ENCODE results near the gene MAGI1.

MAGI1 gene

DNA sequence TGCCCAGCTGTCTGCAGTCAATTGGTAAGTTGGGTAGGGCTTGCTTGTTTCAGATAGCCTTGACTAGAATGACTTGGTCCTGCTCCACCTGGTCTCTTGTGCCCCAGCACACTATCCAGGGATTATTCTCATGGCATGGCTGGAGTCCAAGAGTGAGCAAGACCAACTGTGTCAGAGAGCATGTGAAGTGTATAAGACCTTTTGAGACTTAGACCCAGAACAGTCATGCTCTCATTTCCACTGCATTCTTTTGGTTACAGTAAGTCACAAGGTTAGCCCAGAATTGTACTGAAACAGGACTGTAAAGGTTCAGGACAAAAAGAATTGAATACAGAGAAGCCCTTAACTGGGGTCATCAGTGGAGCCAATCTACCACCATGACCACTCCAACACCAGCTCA is 700.1 kb downstream of the MAGI1 start:
- H3K36me3 Mint-ChIP-seq, result no peaks in the 10 kb centered on the region
- peaks cover 0 to 3% of the 10 kb centered on the region in 2 donors for H3K27me3 Mint-ChIP-seq
- DNase-seq (no peak), ATAC-seq (replicated peaks) (no peak)
- H3K9me3 Mint-ChIP-seq, result peaks cover 2 to 10% of the 10 kb centered on the region in 2 donors
- H3K27ac Mint-ChIP-seq, result no peak overlapping the region
- no peaks in the 10 kb centered on the region for H3K4me1 Mint-ChIP-seq
- no peak overlapping the region for H3K4me3 Mint-ChIP-seq

DNA sequence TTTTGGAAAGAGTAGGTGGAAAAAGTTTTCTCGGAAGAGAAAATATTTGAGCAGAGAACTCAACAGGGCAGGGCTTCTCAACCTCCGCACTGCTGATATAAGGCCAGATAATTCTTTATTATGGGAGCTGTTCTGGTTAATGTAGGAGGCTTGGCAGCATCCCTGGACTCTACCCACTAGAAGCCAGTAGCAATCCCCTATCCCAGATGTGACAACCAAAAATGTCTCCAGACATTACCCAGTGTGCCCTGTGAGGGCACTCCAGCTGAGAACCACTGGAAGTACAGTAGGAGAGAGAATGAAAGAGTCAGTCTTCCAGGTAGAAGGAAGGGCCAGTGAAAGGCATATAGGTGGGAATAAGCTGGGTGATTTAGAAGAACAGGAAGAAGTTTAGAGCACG is 703.1 kb downstream of the MAGI1 start:
- ATAC-seq (replicated peaks), result no peak
- no peaks in the 10 kb centered on the region for H3K4me1 Mint-ChIP-seq
- DNase-seq, result no peak
- H3K27me3 Mint-ChIP-seq, result peaks cover 0 to 3% of the 10 kb centered on the region in 2 donors
- H3K9me3 Mint-ChIP-seq, result peaks cover 2 to 10% of the 10 kb centered on the region in 2 donors
- H3K36me3 Mint-ChIP-seq, result no peaks in the 10 kb centered on the region
- no peak overlapping the region for H3K27ac Mint-ChIP-seq
- no peak overlapping the region for H3K4me3 Mint-ChIP-seq

DNA sequence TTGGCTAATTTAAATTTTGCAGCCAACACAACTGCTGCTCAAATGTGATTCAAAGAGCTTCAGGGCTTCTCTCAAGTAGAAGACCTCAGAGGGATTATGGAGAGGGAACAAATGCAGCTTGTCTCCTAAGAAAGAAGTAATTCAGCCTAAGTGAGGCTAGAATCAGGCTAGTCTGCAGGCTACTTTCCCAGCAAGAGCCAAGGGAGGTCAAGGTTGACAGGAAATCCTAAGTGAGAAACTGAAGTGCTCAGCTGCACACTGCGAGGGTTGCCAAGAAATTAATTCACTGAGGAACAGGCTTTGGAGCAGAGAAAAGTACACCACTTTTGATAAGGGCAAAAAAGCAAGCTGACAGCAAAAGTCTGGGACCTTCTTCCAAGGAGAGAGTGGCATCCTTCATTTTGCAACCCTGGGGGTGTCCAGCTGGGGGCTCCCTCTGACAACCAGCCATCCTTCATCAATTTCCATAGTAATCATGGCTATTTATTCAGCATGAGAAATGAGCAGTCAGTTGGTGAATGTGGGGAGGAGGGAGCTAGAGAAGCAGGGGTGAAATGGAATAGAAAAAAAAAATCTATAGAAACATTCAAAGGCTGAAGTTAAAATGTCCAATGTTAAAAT is 704.6 kb downstream of the MAGI1 start:
- H3K27ac Mint-ChIP-seq, result no peak overlapping the region
- no peak for DNase-seq
- no peaks in the 10 kb centered on the region for H3K36me3 Mint-ChIP-seq
- H3K4me1 Mint-ChIP-seq, result no peaks in the 10 kb centered on the region
- no peak for ATAC-seq (replicated peaks)
- no peaks in the 10 kb centered on the region for H3K27me3 Mint-ChIP-seq
- H3K9me3 Mint-ChIP-seq, result peaks cover 2 to 6% of the 10 kb centered on the region in 2 donors
- H3K4me3 Mint-ChIP-seq, result no peak overlapping the region

DNA sequence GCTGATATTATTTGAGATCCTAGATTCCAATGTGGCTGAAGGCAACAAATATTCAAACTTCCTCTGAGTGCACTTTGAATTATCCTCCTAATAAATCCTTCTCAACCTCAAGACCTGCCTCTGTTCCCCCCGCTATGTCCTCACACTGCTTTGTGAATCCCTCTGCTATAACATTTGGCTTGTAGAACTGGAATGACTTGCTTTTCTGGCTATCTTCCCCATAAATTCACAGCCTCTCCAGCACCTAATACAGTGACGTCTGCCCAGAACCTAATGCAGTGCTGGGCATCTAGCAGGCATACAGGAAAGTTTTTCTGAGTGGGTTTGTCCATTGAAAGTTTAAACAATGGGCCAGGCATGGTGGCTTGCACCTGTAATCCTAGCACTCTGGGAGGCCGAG is 707.0 kb downstream of the MAGI1 start:
- DNase-seq (no peak), ATAC-seq (replicated peaks) (no peak)
- no peaks in the 10 kb centered on the region for H3K4me1 Mint-ChIP-seq
- no peaks in the 10 kb centered on the region for H3K27me3 Mint-ChIP-seq
- H3K9me3 Mint-ChIP-seq, result peaks cover 6% of the 10 kb centered on the region in 2 donors
- no peak overlapping the region for H3K4me3 Mint-ChIP-seq
- H3K27ac Mint-ChIP-seq, result no peak overlapping the region
- no peaks in the 10 kb centered on the region for H3K36me3 Mint-ChIP-seq

DNA sequence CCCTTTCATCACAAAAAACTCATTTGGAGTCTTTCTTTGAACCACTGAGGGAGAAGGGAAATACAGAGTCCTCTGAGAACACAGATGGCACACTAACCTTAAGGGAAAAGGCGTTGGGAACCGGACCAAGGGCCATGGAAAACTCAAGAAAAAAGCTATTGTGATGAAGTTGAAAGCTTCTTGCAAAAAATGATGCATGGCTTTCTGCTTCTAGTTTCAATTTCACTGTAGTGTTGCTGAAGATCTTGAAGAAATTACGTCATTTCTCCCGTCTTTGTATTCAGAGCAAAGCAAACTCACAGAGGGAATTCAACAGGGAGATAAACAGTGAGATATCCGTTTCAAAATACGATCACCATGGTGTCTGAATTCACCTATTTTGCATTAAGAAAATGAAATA is 708.6 kb downstream of the MAGI1 start:
- Mint-ChIP-seq H3K27ac (no peak overlapping the region), H3K36me3 (no peaks in the 10 kb centered on the region), H3K27me3 (no peaks in the 10 kb centered on the region), H3K4me1 (no peaks in the 10 kb centered on the region), H3K9me3 (peaks cover 0 to 5% of the 10 kb centered on the region in 2 donors), H3K4me3 (no peak overlapping the region)
- no peak for DNase-seq
- no peak for ATAC-seq (replicated peaks)

DNA sequence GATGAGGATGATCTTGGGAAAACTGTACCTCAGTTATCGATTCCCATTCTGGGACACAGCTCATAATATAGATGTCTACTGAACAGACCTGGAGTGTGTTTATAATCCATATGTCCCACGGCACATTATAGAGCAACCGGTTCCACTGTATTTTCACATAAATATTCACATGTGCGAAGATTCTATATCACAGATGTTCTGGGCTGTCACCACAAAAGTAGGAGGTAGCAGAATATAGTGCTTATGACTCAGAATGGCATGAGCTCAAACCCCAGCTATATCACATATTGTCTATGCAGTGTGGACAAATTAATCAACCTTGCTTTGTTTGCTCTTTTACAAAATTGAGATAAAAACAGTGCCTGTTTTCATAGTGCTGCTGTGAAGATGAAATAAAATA is 710.6 kb downstream of the MAGI1 start:
- Mint-ChIP-seq H3K36me3 (no peaks in the 10 kb centered on the region), H3K4me1 (no peaks in the 10 kb centered on the region), H3K27ac (no peak overlapping the region), H3K4me3 (no peak overlapping the region), H3K27me3 (no peaks in the 10 kb centered on the region), H3K9me3 (peaks cover 4 to 5% of the 10 kb centered on the region in 2 donors)
- DNase-seq, result no peak
- no peak for ATAC-seq (replicated peaks)

DNA sequence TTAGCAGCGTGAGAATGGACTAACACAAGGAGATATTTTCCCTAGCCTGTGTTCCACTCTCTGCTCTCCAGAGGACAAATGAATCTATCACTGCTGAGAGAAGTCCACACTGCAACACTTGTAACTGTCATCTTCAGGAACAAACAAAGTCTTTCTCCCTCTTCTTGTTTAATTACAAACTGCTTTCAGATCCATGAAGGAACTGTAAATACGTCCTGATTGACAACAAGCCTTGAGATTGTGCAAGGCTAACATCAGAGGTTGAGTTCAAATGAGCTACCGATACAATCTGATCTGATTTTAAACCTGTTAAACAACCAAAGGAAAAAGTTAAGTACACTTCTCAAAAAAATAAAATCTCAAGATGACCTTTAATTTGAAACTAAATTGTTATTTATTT is 712.1 kb downstream of the MAGI1 start:
- H3K9me3 Mint-ChIP-seq, result peaks cover 8% of the 10 kb centered on the region in 2 donors
- H3K36me3 Mint-ChIP-seq, result no peaks in the 10 kb centered on the region
- no peak overlapping the region for H3K27ac Mint-ChIP-seq
- H3K27me3 Mint-ChIP-seq, result no peaks in the 10 kb centered on the region
- DNase-seq (no peak), ATAC-seq (replicated peaks) (no peak)
- H3K4me3 Mint-ChIP-seq, result no peak overlapping the region
- H3K4me1 Mint-ChIP-seq, result no peaks in the 10 kb centered on the region

DNA sequence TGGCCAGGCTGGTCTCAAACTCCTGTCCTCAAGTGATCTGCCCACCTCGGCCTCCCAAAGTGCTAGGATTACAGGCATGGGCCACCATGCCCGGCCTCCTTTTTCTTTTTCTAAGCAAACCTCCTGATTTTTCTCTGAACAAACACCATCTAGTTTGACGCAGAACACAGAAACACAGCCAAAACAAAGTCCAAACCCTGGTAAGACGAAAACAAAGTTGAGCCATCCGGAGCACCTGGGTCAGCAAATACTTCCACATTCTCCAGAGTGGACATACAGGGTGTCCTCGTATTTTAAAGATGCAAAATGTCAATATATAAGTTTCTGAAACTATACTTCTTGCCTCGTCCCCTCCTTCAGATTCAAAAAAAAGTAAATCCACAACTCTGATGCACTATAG is 715.8 kb downstream of the MAGI1 start:
- H3K27me3 Mint-ChIP-seq, result no peaks in the 10 kb centered on the region
- ATAC-seq (replicated peaks), result no peak
- peaks cover 10 to 16% of the 10 kb centered on the region in 2 donors for H3K9me3 Mint-ChIP-seq

DNA sequence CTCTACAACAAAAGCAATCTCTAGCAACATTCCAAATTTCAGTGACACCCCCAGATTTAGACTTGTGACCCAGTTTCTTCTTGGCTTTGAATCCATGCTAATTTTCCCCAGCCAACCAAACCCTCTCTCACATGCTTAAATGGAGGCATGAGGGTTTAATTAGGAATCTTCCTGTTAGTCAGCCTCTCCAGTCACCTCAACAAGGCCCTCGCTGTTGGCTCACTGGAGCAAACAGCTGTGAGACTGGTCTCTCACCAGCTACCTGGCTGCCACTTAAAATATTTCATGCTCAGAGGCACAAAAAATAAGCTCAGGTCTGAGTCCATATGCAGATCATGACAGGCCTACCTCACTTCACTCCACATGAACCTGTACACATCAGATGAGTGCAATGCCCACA is 720.5 kb downstream of the MAGI1 start:
- Mint-ChIP-seq H3K36me3 (no peaks in the 10 kb centered on the region), H3K9me3 (peaks cover 13 to 18% of the 10 kb centered on the region in 2 donors), H3K4me3 (no peak overlapping the region), H3K27ac (no peak overlapping the region), H3K4me1 (no peaks in the 10 kb centered on the region), H3K27me3 (no peaks in the 10 kb centered on the region)
- DNase-seq (no peak), ATAC-seq (replicated peaks) (no peak)

More for the DNA sequence above, 715.8 kb downstream of the MAGI1 start:
- Mint-ChIP-seq H3K4me1 (no peaks in the 10 kb centered on the region), H3K36me3 (no peaks in the 10 kb centered on the region), H3K27ac (no peak overlapping the region), H3K4me3 (no peak overlapping the region)
- no peak for DNase-seq

DNA sequence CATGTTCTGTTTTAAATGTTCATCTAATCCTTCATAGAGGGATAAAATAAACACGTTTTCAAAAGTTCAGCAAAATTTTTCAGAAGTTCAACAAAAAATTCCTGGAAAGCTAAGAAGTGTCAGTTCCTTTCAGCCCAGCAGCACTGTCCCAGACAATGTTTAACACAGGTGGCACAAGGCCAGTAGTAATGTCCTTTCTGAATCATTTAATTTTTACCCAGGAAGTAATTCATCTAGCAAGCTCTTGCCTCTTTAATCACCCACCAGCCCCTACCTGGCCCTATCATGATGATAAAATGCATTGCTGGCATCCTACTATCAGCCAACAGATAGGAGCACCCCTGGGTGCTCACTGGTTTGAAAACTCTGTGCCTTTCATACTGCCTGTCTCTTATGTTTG is 723.8 kb downstream of the MAGI1 start:
- H3K9me3 Mint-ChIP-seq, result peaks cover 5 to 9% of the 10 kb centered on the region in 2 donors
- H3K27me3 Mint-ChIP-seq, result no peaks in the 10 kb centered on the region
- H3K27ac Mint-ChIP-seq, result no peak overlapping the region
- no peaks in the 10 kb centered on the region for H3K4me1 Mint-ChIP-seq
- H3K36me3 Mint-ChIP-seq, result no peaks in the 10 kb centered on the region
- ATAC-seq (replicated peaks), result no peak
- DNase-seq, result no peak
- no peak overlapping the region for H3K4me3 Mint-ChIP-seq

DNA sequence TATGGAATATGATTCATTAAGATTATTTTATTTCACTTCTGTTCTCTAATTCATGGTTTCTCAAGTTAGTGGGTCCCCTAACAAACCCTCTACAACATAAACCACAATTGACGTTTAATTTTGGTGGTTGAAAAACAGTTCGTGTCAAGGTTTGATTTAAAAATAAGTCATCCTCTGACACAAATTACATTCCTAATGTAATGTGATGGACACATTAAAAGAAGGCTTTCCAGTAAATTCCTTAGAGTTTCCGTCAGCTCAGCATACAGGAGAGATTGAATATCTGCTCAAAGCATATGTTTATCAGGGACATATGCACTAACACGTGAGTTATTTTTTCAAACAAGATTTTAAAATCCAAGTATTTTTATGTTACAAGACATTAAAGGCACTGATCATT is 724.4 kb downstream of the MAGI1 start:
- Mint-ChIP-seq H3K27me3 (no peaks in the 10 kb centered on the region), H3K4me1 (no peaks in the 10 kb centered on the region), H3K27ac (no peak overlapping the region), H3K9me3 (peaks cover 5 to 9% of the 10 kb centered on the region in 2 donors), H3K4me3 (no peak overlapping the region), H3K36me3 (no peaks in the 10 kb centered on the region)
- DNase-seq, result no peak
- no peak for ATAC-seq (replicated peaks)

DNA sequence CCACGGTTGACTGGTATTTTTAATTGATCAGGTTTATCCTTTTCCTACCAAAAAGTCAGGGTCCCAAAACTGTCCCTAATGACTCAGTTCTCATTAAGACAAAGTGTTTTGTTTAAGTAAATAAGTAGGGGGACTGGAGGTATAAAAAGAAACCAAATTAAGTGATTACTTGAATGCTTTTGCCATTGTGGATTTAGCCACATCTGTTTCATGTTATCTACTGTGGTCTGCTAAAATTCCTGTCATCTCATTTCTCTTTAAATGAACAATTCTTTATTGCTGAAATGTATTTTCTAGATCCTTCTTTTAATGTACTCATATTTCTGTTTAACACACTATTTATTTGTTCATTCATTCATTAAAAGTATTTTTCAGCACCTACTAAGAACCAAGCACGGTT is 725.1 kb downstream of the MAGI1 start:
- no peak overlapping the region for H3K27ac Mint-ChIP-seq
- H3K9me3 Mint-ChIP-seq, result peaks cover 5 to 9% of the 10 kb centered on the region in 2 donors
- H3K4me3 Mint-ChIP-seq, result no peak overlapping the region
- no peak for ATAC-seq (replicated peaks)
- DNase-seq, result no peak
- no peaks in the 10 kb centered on the region for H3K36me3 Mint-ChIP-seq
- H3K27me3 Mint-ChIP-seq, result no peaks in the 10 kb centered on the region
- H3K4me1 Mint-ChIP-seq, result no peaks in the 10 kb centered on the region

DNA sequence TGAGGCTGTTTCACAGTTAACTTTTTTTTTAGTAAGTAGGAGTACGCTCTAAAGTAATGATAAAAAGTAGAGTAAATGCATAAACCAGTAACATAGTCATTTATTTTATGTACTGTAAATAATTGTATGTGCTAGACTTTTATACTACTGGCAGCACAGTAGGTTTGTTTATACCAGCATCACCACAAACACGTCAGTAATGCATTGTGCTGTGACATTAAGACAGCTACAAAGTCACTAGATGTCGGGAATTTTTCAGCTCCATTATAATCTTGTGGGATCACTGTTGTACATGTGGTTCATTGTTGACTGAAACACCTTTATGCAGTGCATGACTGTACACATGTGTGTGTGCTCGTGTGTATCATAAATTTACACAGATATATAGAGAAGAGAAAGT is 732.9 kb downstream of the MAGI1 start:
- H3K9me3 Mint-ChIP-seq, result peaks cover 0 to 4% of the 10 kb centered on the region in 2 donors
- H3K36me3 Mint-ChIP-seq, result no peaks in the 10 kb centered on the region
- H3K4me3 Mint-ChIP-seq, result no peak overlapping the region
- DNase-seq, result no peak
- ATAC-seq (replicated peaks), result no peak
- no peaks in the 10 kb centered on the region for H3K4me1 Mint-ChIP-seq
- no peak overlapping the region for H3K27ac Mint-ChIP-seq
- no peaks in the 10 kb centered on the region for H3K27me3 Mint-ChIP-seq
